H1 (cell line): ENCODE measurements around the gene GPR156. TPM values are rescaled to one million over a fixed set of nuclear protein-coding genes. Genes with fewer than 3 reads are reported as not detected.

Experiments used
- CTCF ChIA-PET: fragments of 300-600 bp; sonication (Branson Sonifier 250); formaldehyde crosslinking; loops from one replicate; lab custom pipeline; 2021; ENCODE audit not compliant: partially characterized antibody; lab: Charles Lee
- POLR2A ChIA-PET: fragments of 300-600 bp; sonication (Branson Sonifier 250); formaldehyde crosslinking; loops from one replicate; lab custom pipeline; 2021; ENCODE audit warnings: inconsistent platforms; ENCODE audit not compliant: partially characterized antibody; lab: Charles Lee
- DNase-seq, 2 experiments: peaks; one replicate each; pipeline versions ENCODE4 v3.0.0 to v3.0.0-alpha.2; 2010 to 2022; ENCODE audit warnings: low spot score in 2 of 2, low read depth in 1 of 2, mixed read lengths in 1 of 2
- FAIRE-seq: peaks from 2 replicates; lab custom pipeline; 2011; peaks lifted over from hg19 to GRCh38; lab: Jason Lieb, UNC
- H2AFZ ChIP-seq: 2 replicates; pipeline ENCODE4 v1.8.1; 2012; ENCODE audit warnings: low read length, inconsistent platforms
- H2AK5ac ChIP-seq: 2 replicates; pipeline ENCODE4 v1.6.1; 2013; ENCODE audit warnings: low read depth, low read length
- H2BK120ac ChIP-seq: replicated peaks from 2 replicates; pipeline ENCODE3; 2013; ENCODE audit warnings: low read depth, low read length, inconsistent platforms
- H2BK12ac ChIP-seq: 2 replicates; pipeline ENCODE4 v1.6.1; 2013; ENCODE audit warnings: low read depth, low read length
- H2BK15ac ChIP-seq: 2 replicates; pipeline ENCODE4 v1.6.1; 2013; ENCODE audit warnings: low read length
- H2BK20ac ChIP-seq: 2 replicates; pipeline ENCODE4 v1.6.1; 2013; ENCODE audit warnings: low read length
- H2BK5ac ChIP-seq: 2 replicates; pipeline ENCODE4 v1.6.1; 2013; ENCODE audit warnings: low read depth, low read length
- H3K14ac ChIP-seq: 2 replicates; pipeline ENCODE4 v1.6.1; 2013; ENCODE audit warnings: inconsistent platforms; ENCODE audit not compliant: insufficient read length
- H3K18ac ChIP-seq: 2 replicates; pipeline ENCODE4 v1.6.1; 2013; ENCODE audit warnings: low read length; ENCODE audit errors: extremely low read depth
- H3K23ac ChIP-seq: 2 replicates; pipeline ENCODE4 v1.6.1; 2013; ENCODE audit warnings: inconsistent platforms; ENCODE audit not compliant: insufficient read length
- H3K23me2 ChIP-seq: 2 replicates; pipeline ENCODE4 v1.6.1; 2013; ENCODE audit warnings: low read depth, low read length
- H3K27ac ChIP-seq: 2 replicates; pipeline ENCODE4 v1.6.1; 2011; ENCODE audit warnings: low read depth, low read length, inconsistent platforms
- H3K27me3 ChIP-seq, 4 experiments: replicated peaks in 1 of 4; 1 replicate in 1 of 4; 2 replicates in 3 of 4; pipeline versions ENCODE4 v1.6.1 to v1.8.1; 2011 to 2013; ENCODE audit warnings: low read length in 3 of 4, mild to moderate bottlenecking in 3 of 4, inconsistent platforms in 2 of 4, mixed read lengths in 2 of 4, moderate library complexity in 1 of 4; ENCODE audit not compliant: control insufficient read depth in 3 of 4, insufficient read depth in 3 of 4; ENCODE audit errors: extremely low read depth in 1 of 4
- H3K36me3 ChIP-seq, 4 experiments: 2 replicates each; pipeline versions ENCODE4 v1.6.1 to v1.8.1; 2011 to 2013; ENCODE audit warnings: mild to moderate bottlenecking in 4 of 4, low read length in 3 of 4, moderate library complexity in 2 of 4, control low read depth in 1 of 4, inconsistent platforms in 1 of 4; ENCODE audit not compliant: insufficient read depth in 4 of 4, control insufficient read depth in 2 of 4
- H3K4ac ChIP-seq: replicated peaks from 2 replicates; pipeline ENCODE3; 2013; ENCODE audit warnings: low read length, low read depth, mixed read lengths, inconsistent platforms; ENCODE audit not compliant: insufficient read length
- H3K4me1 ChIP-seq, 4 experiments: replicated peaks in 1 of 4; 1 replicate in 1 of 4; 2 replicates in 3 of 4; pipeline versions ENCODE4 v1.6.1 to v1.8.1; 2011 to 2013; ENCODE audit warnings: low read length in 3 of 4, inconsistent platforms in 2 of 4, mixed read lengths in 1 of 4; ENCODE audit not compliant: insufficient read depth in 4 of 4, control insufficient read depth in 3 of 4
- H3K4me2 ChIP-seq, 2 experiments: 2 replicates each; pipeline versions ENCODE4 v1.6.1 to v1.8.1; 2011 to 2013; ENCODE audit warnings: low read depth in 2 of 2, low read length in 2 of 2, control low read depth in 1 of 2, inconsistent platforms in 1 of 2, mild to moderate bottlenecking in 1 of 2; ENCODE audit not compliant: insufficient read depth in 1 of 2
- H3K4me3 ChIP-seq, 4 experiments: fragments of 200-600, 300-600 bp in 1 of 4; sonication (generic), shearing (Covaris generic), sonication (Bioruptor Twin) in 1 of 4; 2 replicates each; pipeline versions ENCODE4 v1.5.1 to v1.8.1; 2011 to 2016; ENCODE audit warnings: low read length in 4 of 4, low read depth in 3 of 4, control low read depth in 2 of 4, inconsistent platforms in 2 of 4, mild to moderate bottlenecking in 2 of 4, mixed read lengths in 1 of 4, moderate library complexity in 1 of 4; ENCODE audit not compliant: insufficient read depth in 2 of 4; ENCODE audit errors: extremely low read depth in 1 of 4
- H3K56ac ChIP-seq: replicated peaks from 2 replicates; pipeline ENCODE3; 2013; ENCODE audit warnings: low read depth, mild to moderate bottlenecking, mixed read lengths, low read length, inconsistent platforms; ENCODE audit not compliant: insufficient read length
- H3K79me1 ChIP-seq: 2 replicates; pipeline ENCODE4 v1.6.1; 2013; ENCODE audit warnings: low read depth, low read length, control low read depth
- H3K79me2 ChIP-seq, 2 experiments: 2 replicates each; pipeline versions ENCODE4 v1.6.1 to v1.8.1; 2012 to 2013; ENCODE audit warnings: low read length in 2 of 2, mild to moderate bottlenecking in 2 of 2, inconsistent platforms in 1 of 2; ENCODE audit not compliant: insufficient read depth in 2 of 2, control insufficient read depth in 1 of 2
- H3K9ac ChIP-seq, 4 experiments: replicated peaks in 1 of 4; 1 replicate in 1 of 4; 2 replicates in 3 of 4; pipeline versions ENCODE4 v1.6.1 to v1.8.1; 2011 to 2013; ENCODE audit warnings: low read depth in 3 of 4, low read length in 3 of 4, control low read depth in 2 of 4, mild to moderate bottlenecking in 2 of 4, moderate library complexity in 2 of 4, inconsistent platforms in 1 of 4; ENCODE audit errors: extremely low read depth in 1 of 4
- H3K9me3 ChIP-seq, 2 experiments: 2 replicates each; pipeline versions ENCODE4 v1.6.1 to v1.8.1; 2012 to 2013; ENCODE audit warnings: mild to moderate bottlenecking in 2 of 2, moderate library complexity in 2 of 2, control low read depth in 1 of 2, inconsistent platforms in 1 of 2, low read depth in 1 of 2, low read length in 1 of 2, mixed read lengths in 1 of 2; ENCODE audit not compliant: insufficient read depth in 2 of 2
- H4K20me1 ChIP-seq, 2 experiments: replicated peaks in 1 of 2; 2 replicates each; pipeline versions ENCODE3 to v1.8.1; 2011 to 2013; ENCODE audit warnings: inconsistent platforms in 2 of 2, low read length in 2 of 2, mild to moderate bottlenecking in 1 of 2; ENCODE audit not compliant: insufficient read depth in 2 of 2, control insufficient read depth in 1 of 2
- H4K5ac ChIP-seq: 2 replicates; pipeline ENCODE4 v1.6.1; 2013; ENCODE audit warnings: low read length, low read depth, mixed read lengths, inconsistent platforms; ENCODE audit not compliant: insufficient read length
- H4K8ac ChIP-seq: 2 replicates; pipeline ENCODE4 v1.8.0; 2013; ENCODE audit warnings: mild to moderate bottlenecking, moderate library complexity, low read length, inconsistent platforms; ENCODE audit not compliant: insufficient read depth; ENCODE audit errors: extremely low read depth
- H4K91ac ChIP-seq: replicated peaks from 2 replicates; pipeline ENCODE3; 2013; ENCODE audit warnings: low read length, mixed read lengths, inconsistent platforms; ENCODE audit not compliant: insufficient read length
- HDAC6 ChIP-seq: IDR thresholded peaks from one replicate; pipeline ENCODE4 v1.7.1; 2012; ENCODE audit warnings: low read depth, mild to moderate bottlenecking, inconsistent platforms, low read length, moderate library complexity
- POLR2AphosphoS5 ChIP-seq: IDR thresholded peaks from 2 replicates; pipeline ENCODE4 v1.6.1; 2011; ENCODE audit warnings: low read depth, low read length
- WGBS, 2 experiments: shearing (Covaris generic) in 1 of 2; methylation state at CpG; one replicate each; pipeline versions ENCODE4 v1.1.6 to v1.1.7; 2013 to 2015; ENCODE audit warnings: low lambda C conversion rate in 2 of 2, mixed read lengths in 2 of 2, inconsistent platforms in 1 of 2, low coverage in 1 of 2, missing lambda C conversion rate in 1 of 2; ENCODE audit not compliant: insufficient replicate concordance in 2 of 2, insufficient coverage in 1 of 2, insufficient read length in 1 of 2; ENCODE audit errors: extremely low coverage in 1 of 2, missing lambda C conversion rate in 1 of 2; 5-methylcytosine and 5-hydroxymethylcytosine counted together
- polyA plus RNA-seq, 7 experiments: library from polyadenylated mRNA; depleted of rRNA in 3 of 7; stranded (reverse) in 5 of 7; unstranded in 2 of 7; fragments of >200 nt in 5 of 7; fragments of 200-250 nt in 2 of 7; gene quantifications; 1 replicate in 5 of 7; 2 replicates in 1 of 7; 4 replicates in 1 of 7; pipeline versions ENCODE4 v1.2.1 to v1.2.3, GENCODE V29; 2011 to 2013; ENCODE audit warnings: missing spikeins in 2 of 7, mixed read lengths in 2 of 7
- total RNA-seq: library from RNA; stranded (reverse); fragmentation: NEBNext Ultra II Directional; extraction: Animal tissue kit (Norgen Biotek cat#: 25700); gene quantifications from 2 replicates; pipeline ENCODE4 v1.2.1, GENCODE V29; 2021

Gene GPR156
- total and polyA plus RNA-seq, 2 of the 8 experiments (the other 6 are each of a cell fraction or from before 2014, with no cell fraction given) = 1.6 to 1.8 TPM

- ChIA-PET POLR2A (interaction anchor here (0.5 to 1.5 kb wide), 3 partner anchors 23 to 374 kb away, joined by 3 to 4 read pairs (median 3); no protein-coding TSS in a partner anchor), CTCF (interaction anchor here (0.6 to 0.9 kb wide), 4 partner anchors 19 to 1350 kb away, joined by 3 read pairs; no protein-coding TSS in a partner anchor)
- H4K5ac ChIP-seq = no peak overlapping the region
- no peak overlapping the region for H3K56ac ChIP-seq
- peak overlapping the region in 1 of 4 experiments; percentile 4; a peak in 1 of 7 replicates for H3K9ac ChIP-seq
- H3K4me1 ChIP-seq = no peaks in the 10 kb centered on the region
- H3K23ac ChIP-seq = no peak overlapping the region
- no peak overlapping the region for H2BK15ac ChIP-seq
- no peaks in the 10 kb centered on the region for H3K79me1 ChIP-seq
- no peak for TF ChIP-seq HDAC6
- TF ChIP-seq POLR2AphosphoS5 = no peak
- H4K91ac ChIP-seq = no peak overlapping the region
- H2BK120ac ChIP-seq = no peak overlapping the region
- no peak overlapping the region for H3K14ac ChIP-seq
- no peak overlapping the region for H3K4ac ChIP-seq
- no peak for FAIRE-seq
- H3K23me2 ChIP-seq = no peaks in the 10 kb centered on the region
- H2AK5ac ChIP-seq = no peak overlapping the region
- 93% methylated on average over 6 of the region's 6 CpGs; no CpG with 5 or more reads in 1 of the 2 experiments for WGBS, 2 experiments
- no peak for DNase-seq
- H3K9me3 ChIP-seq = no peaks in the 10 kb centered on the region
- no peak overlapping the region for H2BK12ac ChIP-seq
- no peaks in the 10 kb centered on the region for H3K27me3 ChIP-seq
- H2AFZ ChIP-seq = no peak overlapping the region
- no peak overlapping the region for H2BK5ac ChIP-seq
- no peak overlapping the region for H3K4me3 ChIP-seq
- no peak overlapping the region for H3K27ac ChIP-seq
- no peak overlapping the region for H2BK20ac ChIP-seq
- H4K20me1 ChIP-seq = no peaks in the 10 kb centered on the region
- H3K36me3 ChIP-seq = no peaks in the 10 kb centered on the region
- no peaks in the 10 kb centered on the region for H3K79me2 ChIP-seq
- no peak overlapping the region for H3K18ac ChIP-seq
- H4K8ac ChIP-seq = peak overlapping the region; percentile 6; the same call in 1 of the 2 replicates
- no peak overlapping the region for H3K4me2 ChIP-seq
Observed at GRCh38 chr3:120200493-120201235, 84.4 kb downstream of the GPR156 start.
